IPS DF 4.7 (cell line): ENCODE measurements around the gene PGD.
"Not testable (repeated sequence)": the region's sequence is repeated elsewhere in the genome, so short reads cannot be mapped to it uniquely, and the experiment has no call there.

Experiments
- DNase-seq: peaks from one replicate; pipeline ENCODE4 v3.0.0-alpha.2; 2013; ENCODE audit warnings: low spot score; ENCODE audit errors: extremely low read depth

The PGD gene

DNA sequence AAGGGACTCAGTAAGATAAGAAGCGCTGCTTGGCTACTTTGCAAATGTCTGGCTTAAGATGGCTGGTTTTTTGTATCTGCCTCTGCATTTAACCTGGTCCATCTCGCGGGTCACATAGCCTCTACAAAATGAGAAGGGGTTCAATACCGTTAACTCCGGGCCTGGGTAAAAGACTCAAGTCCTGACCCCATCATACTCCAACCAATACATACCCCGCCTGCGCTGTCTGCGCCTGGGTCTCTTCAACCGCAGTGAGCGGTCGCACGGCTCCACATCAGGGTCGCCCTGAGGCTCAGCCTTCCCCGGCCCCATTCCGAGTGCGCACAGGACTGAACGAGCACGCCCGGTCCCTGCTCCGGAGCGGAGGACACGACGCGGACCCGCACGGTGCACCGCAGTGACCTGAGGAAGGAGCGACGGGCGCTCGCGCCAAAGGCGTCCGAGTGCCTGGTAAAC is 558 bp upstream of the PGD start:
- no peak for DNase-seq

DNA sequence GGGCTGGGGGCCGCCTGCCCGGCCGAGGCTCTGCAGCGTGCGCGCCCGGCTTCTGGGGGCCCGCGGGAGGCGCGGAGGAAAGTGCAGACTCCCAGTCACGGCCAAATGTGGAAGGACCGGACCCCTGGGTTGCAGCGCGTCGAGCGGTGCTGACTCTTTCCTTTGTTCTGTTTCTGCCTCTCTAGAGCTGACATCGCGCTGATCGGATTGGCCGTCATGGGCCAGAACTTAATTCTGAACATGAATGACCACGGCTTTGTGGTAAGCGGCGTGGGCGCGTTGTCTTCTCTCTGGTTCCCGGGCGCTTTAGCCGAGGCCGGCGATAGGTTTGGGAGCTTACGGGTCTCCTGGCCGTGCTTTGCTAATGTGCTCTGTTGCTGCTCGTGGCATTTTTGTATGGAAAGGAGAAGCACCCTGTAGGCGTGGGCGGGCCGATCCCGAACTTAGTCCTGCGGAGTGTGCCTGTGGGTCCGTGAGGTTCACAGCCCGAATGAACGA is 629 bp downstream of the PGD start:
- no peak for DNase-seq

DNA sequence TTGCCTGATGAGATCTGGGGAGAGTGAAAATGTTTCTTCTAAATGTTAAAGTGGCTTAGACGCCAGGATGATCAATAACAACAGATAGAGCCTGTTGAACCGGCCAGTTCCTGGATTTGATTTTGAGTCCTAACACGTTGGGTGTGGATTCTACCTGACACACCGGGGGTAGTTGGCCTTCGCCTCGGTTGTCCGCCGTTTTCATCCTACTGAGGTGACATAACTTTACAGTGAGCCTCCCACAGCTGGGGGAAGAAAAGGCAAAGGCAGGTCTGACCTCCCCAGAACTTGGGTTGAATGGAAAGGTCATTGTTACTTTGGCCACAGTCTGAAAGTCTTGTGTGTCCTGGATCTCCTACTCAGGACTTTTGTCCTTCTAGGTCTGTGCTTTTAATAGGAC is 1.1 kb downstream of the PGD start:
- DNase-seq, result no peak

DNA sequence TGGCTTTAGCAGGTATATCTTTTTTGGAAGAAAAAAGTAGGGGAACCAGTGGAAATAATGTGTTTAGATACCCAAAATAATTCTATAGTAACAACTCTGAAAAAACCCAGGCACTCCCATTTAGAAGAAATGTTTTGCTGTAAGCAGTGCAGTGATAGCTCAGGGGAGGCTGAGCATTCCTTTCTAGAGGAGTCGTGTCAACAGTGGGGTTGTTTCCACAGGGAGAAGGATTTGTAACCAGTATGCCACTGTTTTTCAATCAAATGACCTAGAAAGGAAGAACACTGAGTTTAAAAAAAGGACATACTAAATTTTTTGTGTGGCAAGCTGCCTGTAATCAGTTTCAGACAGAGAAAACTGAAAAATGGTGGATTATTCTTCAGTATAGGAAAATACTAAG is 2.4 kb downstream of the PGD start:
- no peak for DNase-seq

DNA sequence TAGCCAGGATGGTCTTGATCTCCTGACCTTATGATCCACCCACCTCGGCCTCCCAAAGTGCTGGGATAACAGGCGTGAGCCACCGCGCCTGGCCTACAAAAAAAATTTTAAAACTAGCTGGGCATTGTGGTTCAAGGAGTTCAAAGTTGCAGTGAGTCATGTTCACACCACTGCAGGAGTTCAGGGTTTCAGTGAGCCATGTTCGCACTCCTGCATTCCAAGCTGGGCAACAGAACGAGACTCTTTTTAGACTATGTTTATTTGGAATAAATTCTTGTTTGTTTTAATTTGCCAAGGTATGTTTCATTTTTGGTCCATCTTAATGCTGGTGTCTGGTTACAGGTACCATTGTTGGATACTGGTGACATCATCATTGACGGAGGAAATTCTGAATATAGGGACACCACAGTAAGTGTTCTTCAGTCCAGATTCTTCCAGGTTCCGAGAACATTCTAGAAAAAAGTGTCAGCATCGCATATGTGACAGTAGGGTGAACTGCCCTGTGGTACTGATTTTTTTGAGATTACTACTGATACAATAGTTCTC is 3.9 kb downstream of the PGD start:
- DNase-seq, result no peak

DNA sequence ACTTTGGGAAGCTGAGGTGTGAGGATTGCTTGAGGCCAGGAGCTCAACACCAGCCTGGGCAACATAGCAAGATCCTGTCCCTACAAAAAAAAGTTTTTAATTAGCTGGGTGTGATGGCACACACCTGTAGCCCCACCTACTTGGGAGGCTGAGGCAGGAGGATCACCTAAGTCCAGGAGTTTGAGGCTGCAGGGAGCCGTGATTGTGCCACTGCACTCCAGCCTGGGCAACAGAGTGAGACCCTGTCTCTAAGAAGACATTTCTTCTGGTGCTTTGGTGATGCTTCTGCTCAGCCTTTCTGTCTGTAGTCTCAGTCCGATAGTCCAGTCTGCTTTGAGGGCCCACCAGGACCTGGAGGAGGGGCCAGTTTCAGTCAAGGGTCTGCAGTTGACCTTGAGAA is 8.3 kb downstream of the PGD start:
- no peak for DNase-seq

DNA sequence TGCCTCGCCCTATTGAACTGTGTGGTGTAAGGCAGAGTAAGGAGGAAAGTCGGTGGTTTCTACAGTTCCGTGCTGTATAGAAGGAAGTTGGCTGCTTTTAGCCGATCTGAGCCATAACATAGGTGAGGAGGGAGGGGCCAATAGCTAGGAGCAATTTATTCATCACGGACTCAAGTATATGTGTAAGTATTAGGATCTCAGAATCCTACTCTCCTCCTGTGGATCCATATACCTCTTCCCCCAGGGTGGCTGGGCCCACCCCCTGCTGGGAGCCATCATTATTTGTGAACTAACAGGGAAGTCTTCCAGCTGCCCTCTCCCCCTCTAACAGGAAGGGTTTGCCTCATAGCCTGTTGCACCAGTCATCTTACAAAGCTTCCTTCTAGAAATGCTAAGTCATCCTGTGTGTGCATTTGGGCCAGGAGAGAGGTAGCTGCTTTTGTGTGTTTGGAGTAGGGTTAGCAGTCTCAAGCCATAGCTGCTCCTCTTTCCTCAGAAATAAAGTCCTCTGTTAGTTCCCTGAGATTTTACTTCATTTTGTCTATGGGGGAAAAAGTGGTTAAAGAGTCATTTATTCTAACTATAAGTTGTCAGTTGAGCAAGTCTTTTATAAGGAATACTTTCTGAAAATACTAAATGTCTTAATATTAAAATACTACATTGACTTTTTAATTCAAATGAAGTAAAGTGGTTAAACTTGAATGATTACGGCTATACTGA is 16.5 kb downstream of the PGD start:
- DNase-seq, result no peak

DNA sequence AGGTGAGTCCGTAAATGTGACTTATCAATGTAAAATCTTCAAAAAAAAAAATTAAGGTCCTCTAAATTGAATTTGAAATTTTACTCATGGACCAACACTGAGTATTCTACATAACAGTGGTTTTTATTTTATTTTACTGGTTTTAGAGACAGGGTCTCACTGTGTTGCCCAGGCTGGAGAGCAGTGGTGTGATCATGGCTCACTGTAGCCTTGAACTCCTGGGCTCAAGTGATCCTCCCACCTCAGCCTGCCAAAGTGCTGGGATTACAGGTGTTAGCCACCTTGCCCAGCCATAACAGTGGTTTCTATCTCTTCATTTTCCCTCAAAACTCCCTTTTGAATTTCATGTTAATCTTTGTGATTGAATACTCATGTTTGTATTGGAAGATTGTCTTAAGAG is 17.1 kb downstream of the PGD start:
- DNase-seq, result not testable (repeated sequence)

DNA sequence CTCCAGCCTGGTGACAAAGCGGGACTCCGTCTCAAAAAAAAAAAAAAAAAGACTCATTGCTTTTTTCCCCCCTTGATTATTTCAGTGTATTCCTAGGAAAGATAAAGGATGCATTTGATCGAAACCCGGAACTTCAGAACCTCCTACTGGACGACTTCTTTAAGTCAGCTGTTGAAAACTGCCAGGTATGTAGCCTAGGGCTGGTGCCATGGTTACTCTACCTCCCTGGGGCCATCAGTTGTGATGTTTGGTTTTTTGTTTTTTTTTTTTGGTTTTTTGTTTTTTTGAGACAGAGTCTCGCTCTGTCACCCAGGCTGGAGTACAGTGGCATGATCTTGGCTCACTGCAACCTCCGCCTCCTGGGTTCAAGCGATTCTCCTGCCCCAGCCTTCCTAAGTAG is 19.9 kb downstream of the PGD start:
- not testable (repeated sequence) for DNase-seq

DNA sequence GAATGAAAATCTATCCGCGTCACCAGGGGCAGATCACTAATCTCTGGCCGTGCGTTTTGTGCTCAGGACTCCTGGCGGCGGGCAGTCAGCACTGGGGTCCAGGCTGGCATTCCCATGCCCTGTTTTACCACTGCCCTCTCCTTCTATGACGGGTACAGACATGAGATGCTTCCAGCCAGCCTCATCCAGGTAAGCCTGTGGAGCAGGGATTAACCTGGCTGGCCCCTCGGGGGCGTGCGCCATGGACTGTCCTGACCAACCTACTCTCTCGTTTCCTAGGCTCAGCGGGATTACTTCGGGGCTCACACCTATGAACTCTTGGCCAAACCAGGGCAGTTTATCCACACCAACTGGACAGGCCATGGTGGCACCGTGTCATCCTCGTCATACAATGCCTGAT is 20.5 kb downstream of the PGD start:
- no peak for DNase-seq

DNA sequence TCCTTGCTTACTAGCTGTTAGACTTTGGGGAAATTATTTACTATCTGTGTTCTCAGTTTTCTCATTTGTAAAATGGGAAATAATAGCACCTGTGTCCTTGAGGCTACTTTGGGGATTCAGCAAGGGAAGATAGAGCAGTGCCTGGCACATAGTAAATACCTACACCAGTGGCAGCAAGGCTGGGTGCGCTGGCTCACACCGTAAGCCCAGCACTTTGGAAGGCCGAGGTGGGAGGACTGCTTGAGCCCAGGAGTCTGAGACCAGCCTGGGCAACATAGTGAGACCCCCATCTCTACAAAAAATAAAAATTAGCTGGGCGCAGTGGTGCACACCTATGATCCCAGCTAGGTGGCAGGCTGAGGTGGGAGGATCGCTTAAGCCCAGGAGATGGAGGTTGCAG is 22.8 kb downstream of the PGD start:
- no peak for DNase-seq

DNA sequence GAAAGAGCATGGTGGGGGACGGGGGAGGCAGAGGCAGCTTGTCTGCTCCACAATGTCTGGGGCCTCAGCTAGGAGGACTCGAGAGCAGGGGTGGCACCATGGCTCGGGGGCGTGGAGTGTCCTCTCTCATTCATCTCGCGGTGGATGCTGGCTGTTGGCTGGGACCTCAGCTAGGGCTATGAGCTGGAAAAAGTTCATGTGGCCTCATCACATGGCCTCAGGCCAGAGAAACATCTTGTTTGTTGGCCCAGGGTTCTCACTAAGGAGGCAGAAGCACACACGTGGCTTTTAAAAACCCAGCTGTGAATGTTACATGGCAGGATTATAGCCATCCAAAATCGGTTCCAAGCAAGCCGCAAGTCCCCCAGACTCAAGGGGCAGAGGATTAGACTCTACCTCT is 25.2 kb downstream of the PGD start:
- no peak for DNase-seq

DNA sequence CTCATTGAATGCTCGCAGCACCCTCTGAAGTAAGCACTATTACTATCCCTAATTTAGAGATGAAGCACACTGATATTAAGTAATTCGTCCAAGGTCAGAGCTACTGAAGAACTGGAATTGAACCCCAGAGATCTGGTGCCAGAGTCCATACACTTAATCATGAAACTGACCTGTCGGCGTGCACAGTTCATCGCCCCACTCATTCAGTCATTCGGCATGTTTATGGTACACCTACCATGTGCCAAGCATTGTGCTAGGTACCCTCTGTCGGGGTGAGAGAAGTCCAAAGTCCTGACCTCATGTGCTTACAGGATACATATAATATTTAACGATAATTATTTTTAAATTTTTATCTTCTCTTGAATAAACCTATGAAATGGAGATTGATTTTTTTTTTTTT is 25.8 kb downstream of the PGD start:
- DNase-seq, result no peak

DNA sequence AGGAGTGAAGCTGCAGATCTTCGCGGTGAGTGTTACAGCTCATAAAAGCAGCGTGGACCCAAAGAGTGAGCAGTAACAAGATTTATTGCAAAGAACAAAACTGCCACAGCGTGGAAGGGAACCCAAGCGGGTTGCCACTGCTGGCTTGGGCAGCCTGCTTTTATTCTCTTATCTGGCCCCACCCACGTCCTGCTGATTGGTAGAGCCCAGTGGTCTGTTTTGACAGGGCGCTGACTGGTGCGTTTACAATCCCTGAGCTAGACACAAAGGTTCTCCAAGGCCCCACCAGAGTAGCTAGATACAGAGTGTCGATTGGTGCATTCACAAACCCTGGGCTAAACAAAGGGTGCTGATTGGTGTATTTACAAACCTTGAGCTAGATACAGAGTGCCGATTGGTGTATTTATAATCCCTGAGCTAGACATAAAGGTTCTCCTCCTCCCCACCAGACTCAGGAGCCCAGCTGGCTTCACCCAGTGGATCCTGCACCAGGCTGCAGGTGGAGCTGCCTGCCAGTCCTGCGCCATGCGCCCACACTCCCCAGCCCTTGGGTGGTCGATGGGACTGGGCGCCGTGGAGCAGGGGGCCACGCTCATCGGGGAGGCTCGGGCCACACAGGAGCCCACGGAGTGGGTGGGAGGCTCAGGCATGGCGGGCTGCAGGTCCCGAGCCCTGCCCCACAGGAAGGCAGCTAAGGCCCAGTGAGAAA is 27.1 kb downstream of the PGD start:
- not testable (repeated sequence) for DNase-seq

DNA sequence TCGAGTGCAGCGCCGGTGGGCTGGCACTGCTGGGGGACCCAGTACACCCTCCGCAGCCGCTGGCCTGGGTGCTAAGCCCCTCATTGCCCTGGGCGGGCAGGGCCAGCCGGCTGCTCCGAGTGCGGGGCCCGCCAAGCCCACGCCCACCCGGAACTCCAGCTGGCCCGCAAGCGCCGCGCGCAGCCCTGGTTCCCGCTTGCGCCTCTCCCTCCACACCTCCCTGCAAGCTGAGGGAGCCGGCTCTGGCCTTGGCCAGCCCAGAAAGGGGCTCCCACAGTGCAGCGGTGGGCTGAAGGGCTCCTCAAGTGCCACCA is 27.6 kb downstream of the PGD start:
- not testable (repeated sequence) for DNase-seq

DNA sequence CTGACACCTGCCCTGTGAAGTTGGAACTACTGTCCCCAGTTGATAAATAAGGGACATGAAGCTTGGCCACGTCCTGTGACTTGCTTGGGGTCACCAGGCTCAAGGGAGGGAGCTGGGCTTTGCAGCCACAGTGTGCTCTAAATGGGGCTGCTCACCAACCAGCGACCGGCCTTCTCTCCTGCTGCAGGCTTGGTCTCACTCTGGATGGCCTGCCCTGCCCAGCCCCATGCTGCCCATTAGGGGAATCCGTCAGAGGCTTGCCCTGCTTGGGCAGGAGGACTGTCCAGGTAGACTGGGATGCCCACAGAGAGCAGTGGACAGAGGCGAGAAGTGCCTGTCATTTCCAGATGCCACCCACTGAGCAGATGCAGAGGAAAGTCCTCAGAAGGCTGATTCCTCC is 30.1 kb downstream of the PGD start:
- DNase-seq, result no peak

DNA sequence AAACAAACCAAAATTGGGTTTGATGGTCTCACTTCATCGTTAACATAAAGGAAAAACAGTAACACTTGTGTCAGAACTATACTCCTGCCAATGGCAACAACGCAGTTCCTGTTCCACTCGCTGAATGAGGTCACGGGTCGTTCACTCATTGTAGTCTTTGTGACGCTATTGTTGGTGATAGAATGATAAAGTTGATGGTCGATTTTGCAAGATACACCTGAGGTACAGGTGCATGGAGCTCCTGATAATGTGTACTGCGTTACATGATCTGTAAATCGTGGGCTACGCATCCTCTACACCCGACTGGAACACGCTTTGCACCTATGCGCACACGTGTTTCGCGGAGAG is 31.0 kb downstream of the PGD start:
- DNase-seq, result no peak

DNA sequence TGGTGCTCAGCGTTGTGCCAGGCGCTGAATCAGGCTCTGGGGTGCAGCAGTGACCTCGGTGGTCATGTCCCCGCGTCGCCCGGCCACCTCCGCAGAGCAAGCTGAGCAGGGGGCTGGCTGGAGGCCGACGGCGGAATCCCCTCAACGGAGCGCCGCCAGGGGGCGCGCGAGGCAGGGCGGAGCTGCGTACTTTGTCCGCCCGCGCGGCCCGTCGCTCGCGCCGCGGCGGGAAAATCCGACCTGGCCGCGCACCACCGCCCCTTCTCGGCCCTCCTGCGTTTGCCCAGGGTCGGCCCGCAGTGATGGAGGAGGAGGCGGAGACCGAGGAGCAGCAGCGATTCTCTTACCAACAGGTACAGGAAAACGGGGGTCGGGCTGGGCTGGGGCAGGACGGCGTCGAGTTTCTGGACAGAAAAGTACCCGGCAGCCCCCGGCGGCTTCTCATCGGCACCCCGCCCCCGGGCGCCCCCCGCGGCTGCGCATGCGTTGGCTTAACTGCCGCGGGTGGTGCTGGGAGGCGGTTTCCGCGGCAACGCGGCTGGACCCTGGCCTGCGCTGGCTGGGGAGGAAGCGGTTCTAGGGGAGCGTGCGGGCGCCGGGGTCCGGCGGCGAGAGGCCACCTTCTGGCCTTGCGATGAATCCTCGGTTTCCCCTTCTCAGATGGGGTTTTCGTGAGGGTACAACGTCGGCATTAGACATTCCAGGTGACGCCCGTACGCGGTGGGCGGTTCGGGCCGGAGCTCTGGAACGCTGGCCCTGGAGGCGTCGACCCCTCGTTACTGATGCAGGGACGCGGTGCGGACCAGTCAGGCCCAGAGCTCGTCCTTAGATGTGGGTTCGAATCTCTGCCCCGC is 31.6 kb downstream of the PGD start, which contains the start of gene CENPS:
Gene CENPS (plus strand): TSS at position 218 of the 854 bp plus-strand sequence. CDS start 85 bp downstream, at position 303.
- no peak for DNase-seq

DNA sequence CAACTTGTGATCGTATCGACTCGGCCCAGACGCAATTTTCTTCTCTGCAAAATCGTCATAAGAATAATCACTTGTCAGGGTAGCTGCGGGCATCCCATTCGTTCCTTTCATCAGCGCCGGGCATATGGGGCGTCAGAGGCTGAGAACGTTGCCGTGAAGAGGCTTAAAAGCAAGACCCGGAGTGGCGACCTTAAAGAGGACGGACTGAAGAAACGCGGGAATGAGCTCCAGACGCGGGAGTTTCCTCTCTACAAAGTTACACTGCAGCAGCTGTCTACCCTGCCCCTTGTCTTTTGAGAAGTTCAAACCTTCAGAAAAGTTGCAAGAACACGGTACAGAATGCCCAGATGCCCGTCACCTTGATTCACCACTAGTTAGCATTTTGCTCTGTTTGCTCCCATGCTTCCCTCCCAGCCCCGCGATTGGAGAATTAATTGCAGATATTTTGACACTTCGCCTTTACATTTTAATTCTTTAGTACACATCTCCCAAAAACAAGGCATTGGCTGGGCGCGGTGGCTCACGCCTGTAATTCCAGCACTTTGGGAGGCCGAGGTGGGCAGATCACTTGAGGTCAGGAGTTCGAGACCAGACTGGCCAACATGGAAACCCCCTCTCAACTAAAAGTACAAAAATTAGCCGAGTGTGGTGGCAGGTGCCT is 32.3 kb downstream of the PGD start:
- DNase-seq, result no peak

DNA sequence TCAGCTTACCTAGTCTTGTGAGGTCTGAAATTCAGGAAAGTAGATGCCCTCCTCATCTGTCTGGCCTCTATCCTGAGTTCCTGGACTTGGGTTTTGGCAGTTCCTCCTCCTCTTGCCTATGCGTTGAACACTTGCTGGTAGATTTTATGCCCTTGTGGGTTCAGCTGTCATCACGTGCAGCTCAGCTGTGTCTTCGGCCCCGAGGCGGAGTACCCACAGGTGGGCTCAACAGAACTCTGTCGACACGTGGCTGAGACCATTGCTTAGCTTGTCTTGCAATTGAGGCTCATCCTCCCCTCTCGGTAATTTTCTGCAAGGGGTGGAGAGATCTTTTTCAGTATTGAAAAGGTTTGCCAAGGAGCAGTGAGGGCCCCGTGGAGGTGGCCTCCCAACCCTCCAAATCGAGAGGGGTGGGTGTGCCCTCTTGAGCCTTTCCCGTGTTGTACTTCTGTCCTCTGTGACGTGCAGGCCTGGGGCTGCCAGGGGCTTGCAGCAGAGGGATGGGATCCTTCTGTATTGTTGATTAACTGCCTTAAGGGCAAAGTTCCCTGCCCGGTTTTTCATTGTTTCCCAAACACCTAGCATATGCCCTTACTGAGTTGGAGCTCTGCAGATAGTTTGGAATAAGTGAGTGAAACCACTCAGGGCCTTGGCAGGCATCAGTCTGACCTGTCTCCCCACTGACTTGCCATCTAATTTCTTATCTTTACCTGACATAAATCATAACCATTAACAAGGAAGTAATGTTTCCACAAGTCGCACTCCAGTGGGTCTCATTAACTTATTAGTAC is 34.2 kb downstream of the PGD start:
- no peak for DNase-seq

DNA sequence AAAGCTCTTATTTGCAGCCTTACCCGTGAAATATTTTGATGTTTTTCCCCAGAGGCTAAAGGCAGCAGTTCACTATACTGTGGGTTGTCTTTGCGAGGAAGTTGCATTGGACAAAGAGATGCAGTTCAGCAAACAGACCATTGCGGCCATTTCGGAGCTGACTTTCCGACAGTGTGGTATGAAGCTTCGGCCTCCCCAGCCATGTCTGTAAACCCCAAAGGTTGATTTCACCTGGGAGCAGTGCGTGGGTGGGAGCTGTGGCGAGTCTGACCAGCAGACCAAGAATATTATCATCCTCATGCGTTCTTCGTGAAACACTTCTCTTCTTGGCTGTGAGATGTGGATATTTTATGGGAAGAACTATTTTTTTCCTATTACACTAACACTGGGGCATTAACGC is 34.9 kb downstream of the PGD start:
- DNase-seq, result no peak
